GM23338 (cell line): ENCODE results near the gene PAX6. TPM values are rescaled to one million over a fixed set of nuclear protein-coding genes. Genes with fewer than 3 reads are reported as not detected.

ENCODE experiments used
- ATAC-seq: fragments of 200-7000 bp; cut with Tn5 transposase; 3 replicates; pipeline ENCODE4 v1.9.1; 2020
- DNase-seq: peaks from one replicate; pipeline ENCODE4 v3.0.0-alpha.2; 2015; ENCODE audit warnings: low spot score
- H2AFZ ChIP-seq: fragments of 200-600 bp; sonication (generic); 2 replicates; pipeline ENCODE4 v1.8.0; 2016; ENCODE audit warnings: antibody characterized with exemption, mild to moderate bottlenecking, moderate library complexity
- H3F3A ChIP-seq: fragments of 200-600 bp; sonication (generic); replicated peaks from 2 replicates; pipeline ENCODE4 v1.8.0; 2017; ENCODE audit warnings: antibody characterized with exemption, mixed run types, low read depth
- H3K27ac ChIP-seq: fragments of 200-600 bp; sonication (generic); 2 replicates; pipeline ENCODE4 v1.6.1; 2016; ENCODE audit warnings: low read depth
- H3K27me3 ChIP-seq: fragments of 200-600 bp; sonication (generic); 2 replicates; pipeline ENCODE4 v1.8.0; 2016; ENCODE audit warnings: mild to moderate bottlenecking, mixed run types, moderate library complexity; ENCODE audit not compliant: insufficient read depth
- H3K36me3 ChIP-seq: fragments of 200-600 bp; sonication (generic); 2 replicates; pipeline ENCODE4 v1.8.0; 2016; ENCODE audit warnings: mild to moderate bottlenecking; ENCODE audit not compliant: insufficient read depth
- H3K4me1 ChIP-seq: fragments of 200-600 bp; sonication (generic); 2 replicates; pipeline ENCODE4 v1.8.0; 2016; ENCODE audit warnings: mild to moderate bottlenecking, moderate library complexity; ENCODE audit not compliant: insufficient read depth
- H3K4me2 ChIP-seq: fragments of 200-600 bp; sonication (generic); 2 replicates; pipeline ENCODE4 v1.7.1; 2017; ENCODE audit warnings: mixed run types
- H3K4me3 ChIP-seq: fragments of 200-600 bp; sonication (generic); 2 replicates; pipeline ENCODE4 v1.6.1; 2016; ENCODE audit warnings: mixed run types
- H3K79me2 ChIP-seq: fragments of 200-600 bp; sonication (generic); replicated peaks from 2 replicates; pipeline ENCODE4 v1.8.0; 2017; ENCODE audit warnings: mild to moderate bottlenecking; ENCODE audit not compliant: insufficient read depth
- H3K9me2 ChIP-seq: fragments of 200-600 bp; sonication (generic); 2 replicates; pipeline ENCODE4 v1.8.0; 2017; ENCODE audit not compliant: insufficient read depth
- H4K20me1 ChIP-seq: fragments of 200-600 bp; sonication (generic); replicated peaks from 2 replicates; pipeline ENCODE4 v1.8.0; 2017; ENCODE audit warnings: mild to moderate bottlenecking; ENCODE audit not compliant: insufficient read depth
- H3K27ac Mint-ChIP-seq: 2 replicates; pipeline ENCODE4 v1.8.0; 2020; ENCODE audit warnings: inconsistent platforms, mild to moderate bottlenecking, moderate library complexity, mixed read lengths
- H3K27me3 Mint-ChIP-seq: 3 replicates; pipeline ENCODE4 v1.8.0; 2022; ENCODE audit warnings: low read depth, mild to moderate bottlenecking, moderate library complexity, mixed read lengths, inconsistent platforms; ENCODE audit not compliant: insufficient read depth, poor library complexity
- H3K36me3 Mint-ChIP-seq: 3 replicates; pipeline ENCODE4 v1.8.0; 2021; ENCODE audit warnings: low read depth, mild to moderate bottlenecking, inconsistent platforms, moderate library complexity, mixed read lengths
- H3K4me1 Mint-ChIP-seq: 3 replicates; pipeline ENCODE4 v1.8.0; 2020; ENCODE audit warnings: mild to moderate bottlenecking, inconsistent platforms, mixed read lengths
- H3K4me3 Mint-ChIP-seq: 3 replicates; pipeline ENCODE4 v1.8.0; 2021; ENCODE audit warnings: moderate library complexity, mild to moderate bottlenecking, inconsistent platforms, mixed read lengths
- H3K9me3 Mint-ChIP-seq: 3 replicates; pipeline ENCODE4 v1.8.0; 2020; ENCODE audit warnings: moderate library complexity, mild to moderate bottlenecking, inconsistent platforms, mixed read lengths
- CTCF ChIP-seq, 2 experiments: fragments of 200-600 bp in 1 of 2; sonication (generic) in 1 of 2; conservative IDR thresholded peaks; 2 replicates each; pipeline versions ENCODE4 v1.5.1 to v1.6.1; 2016 to 2017; ENCODE audit warnings: antibody characterized with exemption in 2 of 2, low read depth in 2 of 2, mild to moderate bottlenecking in 2 of 2, moderate library complexity in 1 of 2
- EZH2 ChIP-seq: fragments of 200-600 bp; sonication (generic); IDR thresholded peaks from one replicate; pipeline ENCODE4 v1.8.0; 2017; ENCODE audit warnings: antibody characterized with exemption, mild to moderate bottlenecking, low read depth; ENCODE audit not compliant: unreplicated experiment
- POLR2AphosphoS5 ChIP-seq: IDR thresholded peaks from 2 replicates; pipeline ENCODE4 v1.6.1; 2016; ENCODE audit warnings: antibody characterized with exemption, low read depth
- REST ChIP-seq: IDR thresholded peaks from one replicate; pipeline ENCODE4 v1.6.1; 2018; ENCODE audit warnings: antibody characterized with exemption; ENCODE audit not compliant: unreplicated experiment
- STAT1 ChIP-seq: IDR thresholded peaks from one replicate; pipeline ENCODE4 v1.6.1; 2016; ENCODE audit warnings: antibody characterized with exemption; ENCODE audit not compliant: unreplicated experiment
- ZNF331 ChIP-seq: fragments of 250-450 bp; sonication (Bioruptor Pico); IDR thresholded peaks from 2 replicates; pipeline ENCODE4 v1.5.0; 2020; ENCODE audit warnings: low read depth, mild to moderate bottlenecking, moderate library complexity
- polyA plus RNA-seq: library from polyadenylated mRNA; unstranded; fragments of >200 nt; fragmentation: Nextera tagmentation; extraction: Ambion mirVana; gene quantifications from 2 replicates; pipeline ENCODE4 v1.2.1, GENCODE V29; 2016
- total RNA-seq: library from RNA; depleted of rRNA; stranded (reverse); fragments of >200 nt; shearing (Covaris generic); gene quantifications from 2 replicates; pipeline ENCODE4 v1.2.3, GENCODE V29; 2014

Gene PAX6
- total and polyA plus RNA-seq, 2 experiments from 2014 or later: 0.17 to 0.45 TPM

DNA sequence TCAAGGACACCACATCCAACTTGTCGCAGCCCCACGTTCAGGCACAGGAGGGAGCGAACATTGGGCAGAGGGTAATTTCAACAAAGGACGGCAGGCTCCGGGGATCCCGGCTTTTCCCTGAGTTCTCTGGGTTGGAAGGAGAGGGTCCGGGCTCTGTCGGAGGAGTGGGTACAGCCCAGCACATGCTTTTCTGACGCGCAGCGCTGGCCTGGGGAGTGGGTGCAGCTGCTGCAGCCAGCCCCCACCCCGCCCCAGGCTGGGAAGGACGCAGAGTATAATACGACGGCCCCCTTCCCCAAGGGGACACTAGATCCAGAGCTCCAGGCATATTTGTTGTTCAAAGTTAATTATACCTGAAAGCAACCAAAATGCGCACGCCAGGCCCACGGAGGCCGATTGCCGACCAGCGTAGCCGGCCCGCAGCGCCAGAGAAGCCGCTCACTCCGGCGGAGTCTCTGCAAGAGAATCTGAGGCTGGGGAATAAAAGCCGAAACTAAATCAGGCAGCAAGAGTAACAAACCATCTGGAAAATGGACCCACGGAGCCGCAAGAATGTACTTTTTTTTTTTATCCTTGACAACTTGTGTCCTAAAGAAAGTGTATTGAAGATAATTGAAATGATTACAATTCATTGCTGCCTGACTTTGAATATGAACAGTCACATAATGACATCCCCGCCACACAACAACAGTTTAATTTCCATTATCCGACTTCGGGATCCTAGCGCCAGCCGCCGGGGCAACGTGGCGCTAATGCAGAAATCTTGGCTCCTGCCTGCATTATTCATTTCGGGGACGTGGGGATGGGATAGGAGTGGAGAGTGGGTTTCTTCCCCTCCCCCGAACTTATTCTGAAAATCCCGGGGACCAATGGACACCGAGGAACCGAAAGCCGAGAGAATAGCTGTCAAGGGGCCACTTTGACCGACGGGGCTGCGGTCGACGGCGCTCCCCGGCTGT is 14.0 kb upstream of the PAX6 start (continued):
- TF ChIP-seq STAT1: no peak
- no peak for TF ChIP-seq REST
- TF ChIP-seq POLR2AphosphoS5: no peak
- TF ChIP-seq ZNF331 (CRISPR knock-in tag): no peak

DNA sequence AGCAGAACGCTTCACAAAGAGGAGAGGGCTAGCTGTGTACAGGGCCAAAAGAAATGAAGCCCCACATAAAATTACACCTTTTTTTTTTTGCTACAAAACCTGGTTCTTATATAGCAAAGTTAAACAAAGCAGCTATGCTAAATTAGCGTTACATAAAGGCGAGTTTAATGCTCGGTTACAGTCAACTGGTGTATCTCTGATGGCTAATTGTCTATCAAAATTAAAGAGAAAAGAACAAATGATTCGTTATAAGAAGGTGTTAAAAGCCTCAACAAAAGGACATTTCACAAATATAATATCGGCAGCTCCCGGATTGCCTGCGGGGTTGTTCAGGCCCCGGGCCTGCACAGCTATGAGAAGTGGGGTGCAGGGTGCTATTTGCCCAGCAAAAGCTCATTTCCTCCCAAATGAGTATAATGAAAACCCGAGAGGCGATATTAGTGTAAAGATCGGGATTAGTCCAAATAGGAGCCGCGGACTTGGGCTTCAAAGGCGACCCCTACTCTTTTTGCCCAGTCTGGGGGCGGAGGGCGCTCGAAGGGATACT is 13.3 kb upstream of the PAX6 start:
- ATAC-seq (no peak), DNase-seq (no peak)
- Histone ChIP-seq H4K20me1 (no peaks in the 10 kb centered on the region; the same call in 1 of the 2 replicates), H3K27me3 (peaks cover 97% of the 10 kb centered on the region), H3K9me2 (no peaks in the 10 kb centered on the region), H3K79me2 (no peaks in the 10 kb centered on the region), H3K36me3 (no peaks in the 10 kb centered on the region), H3K4me3 (peak overlapping the region; percentile 59), H3K4me2 (peak overlapping the region; percentile 74), H3K4me1 (peaks cover 71% of the 10 kb centered on the region), H2AFZ (no peak overlapping the region), H3F3A (peaks cover 58% of the 10 kb centered on the region), H3K27ac (0 out of 2 replicates have a peak overlapping the region, but pooled peaks have one; percentile 1)
- TF ChIP-seq EZH2 (peak; percentile 19), CTCF (conservative IDR thresholded peaks at IDR 0.05; ENCODE audit: low read depth in 2 of 2) (no peak)
- Mint-ChIP-seq H3K27ac (no peak overlapping the region), H3K36me3 (no peaks in the 10 kb centered on the region), H3K9me3 (no peaks in the 10 kb centered on the region), H3K27me3 (peaks cover 95% of the 10 kb centered on the region), H3K4me3 (peak overlapping the region; percentile 63), H3K4me1 (peaks cover 72% of the 10 kb centered on the region)
